T-helper 1 cell treated with Interleukin-12 subunit alpha and Interleukin-12 subunit beta and Interleukin-4 antibody, amounts not matched to agents 30 μg/mL and 1 μg/mL, for 36 hours (primary cell): ENCODE results near the gene AMBRA1.
"Not testable (repeated sequence)": the region's sequence is repeated elsewhere in the genome, so short reads cannot be mapped to it uniquely, and the experiment has no call there.

Source experiments
- H3K27ac Mint-ChIP-seq: one replicate; pipeline ENCODE4 v1.8.0; 2021; ENCODE audit warnings: mild to moderate bottlenecking, mixed read lengths
- H3K27me3 Mint-ChIP-seq: one replicate; pipeline ENCODE4 v1.8.0; 2021; ENCODE audit warnings: low read depth, mixed read lengths
- H3K36me3 Mint-ChIP-seq: one replicate; pipeline ENCODE4 v1.8.0; 2021; ENCODE audit warnings: low read depth, mixed read lengths
- H3K4me1 Mint-ChIP-seq: one replicate; pipeline ENCODE4 v1.8.0; 2021; ENCODE audit warnings: low read depth, mixed read lengths
- H3K4me3 Mint-ChIP-seq: one replicate; pipeline ENCODE4 v1.8.0; 2021; ENCODE audit warnings: mild to moderate bottlenecking, moderate library complexity, mixed read lengths
- H3K9me3 Mint-ChIP-seq: one replicate; pipeline ENCODE4 v1.8.0; 2021; ENCODE audit warnings: mixed read lengths

AMBRA1 gene

DNA sequence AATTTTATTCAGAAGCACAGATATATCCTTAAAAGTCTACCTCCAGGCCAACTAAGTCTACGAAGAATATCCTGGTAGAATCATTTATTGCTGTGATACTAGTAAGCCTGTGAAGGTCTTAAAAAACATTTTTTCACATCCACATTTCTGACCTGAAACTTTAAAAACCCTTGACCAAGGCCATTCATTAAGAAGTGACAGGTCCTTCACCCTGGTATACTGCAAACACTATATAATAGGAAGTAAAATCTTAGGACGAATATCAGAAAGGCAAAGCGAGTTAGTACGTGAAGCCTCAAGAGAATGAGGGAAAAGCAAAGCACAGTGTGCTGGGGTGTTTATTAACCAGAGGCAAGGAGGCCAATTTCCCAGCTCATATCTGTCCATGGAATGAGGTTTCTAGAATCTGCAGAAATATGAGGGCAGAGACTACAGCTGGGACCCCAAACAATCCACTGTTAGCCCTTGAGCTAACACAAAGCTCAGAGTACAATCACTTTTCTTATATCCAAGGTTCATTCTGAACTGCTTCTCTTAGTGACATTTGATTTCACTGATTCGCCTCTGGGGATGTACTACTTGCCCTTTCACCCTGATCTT lies 71.0 kb downstream of the AMBRA1 start:
- no peak overlapping the region for H3K27ac Mint-ChIP-seq
- no peaks in the 10 kb centered on the region for H3K4me1 Mint-ChIP-seq
- H3K4me3 Mint-ChIP-seq, result no peak overlapping the region
- H3K36me3 Mint-ChIP-seq, result peaks cover 8% of the 10 kb centered on the region
- no peaks in the 10 kb centered on the region for H3K27me3 Mint-ChIP-seq
- H3K9me3 Mint-ChIP-seq, result peaks cover 6% of the 10 kb centered on the region

GRCh38 chr11:46521961-46522681 lies 71.7 kb downstream of the AMBRA1 start:
- Mint-ChIP-seq H3K27ac (no peak overlapping the region), H3K4me3 (no peak overlapping the region), H3K36me3 (peaks cover 8% of the 10 kb centered on the region), H3K27me3 (no peaks in the 10 kb centered on the region), H3K9me3 (peaks cover 6% of the 10 kb centered on the region), H3K4me1 (no peaks in the 10 kb centered on the region)

- Mint-ChIP-seq H3K4me3 (no peak overlapping the region), H3K4me1 (no peaks in the 10 kb centered on the region), H3K27me3 (no peaks in the 10 kb centered on the region), H3K27ac (no peak overlapping the region), H3K36me3 (peaks cover 2% of the 10 kb centered on the region), H3K9me3 (no peaks in the 10 kb centered on the region)
Measured at GRCh38 chr11:46520971-46521745, 72.7 kb downstream of the AMBRA1 start.

DNA sequence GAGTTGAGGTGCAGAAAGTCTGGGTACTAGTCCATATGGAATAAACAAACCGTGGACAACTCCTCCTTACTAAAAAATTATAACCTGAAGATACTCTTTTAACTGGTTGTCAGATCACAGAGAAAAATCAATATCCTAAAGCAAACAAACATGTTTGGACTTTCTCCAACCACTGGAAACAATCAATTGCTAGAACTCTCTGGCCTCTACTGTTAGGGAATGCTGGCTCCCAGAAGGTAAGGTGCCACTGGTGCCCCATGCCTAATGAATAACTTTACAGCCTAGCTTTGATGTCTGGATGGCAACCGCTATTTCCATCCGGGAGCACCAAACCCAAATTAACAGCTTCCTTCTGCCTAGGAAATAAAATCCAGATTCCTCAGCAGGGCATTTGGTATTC lies 74.5 kb downstream of the AMBRA1 start:
- H3K4me3 Mint-ChIP-seq, result no peak overlapping the region
- peaks cover 4% of the 10 kb centered on the region for H3K4me1 Mint-ChIP-seq
- H3K9me3 Mint-ChIP-seq, result no peaks in the 10 kb centered on the region
- no peak overlapping the region for H3K27ac Mint-ChIP-seq
- peaks cover 2% of the 10 kb centered on the region for H3K36me3 Mint-ChIP-seq
- no peaks in the 10 kb centered on the region for H3K27me3 Mint-ChIP-seq

GRCh38 chr11:46518928-46519327 lies 74.9 kb downstream of the AMBRA1 start:
- H3K9me3 Mint-ChIP-seq, H3K4me3 Mint-ChIP-seq, H3K27me3 Mint-ChIP-seq, H3K36me3 Mint-ChIP-seq, H3K4me1 Mint-ChIP-seq, H3K27ac Mint-ChIP-seq: not testable (repeated sequence)

- Mint-ChIP-seq H3K4me1 (peaks cover 15% of the 10 kb centered on the region), H3K4me3 (no peak overlapping the region), H3K27ac (peak overlapping the region; percentile 3), H3K9me3 (no peaks in the 10 kb centered on the region), H3K27me3 (no peaks in the 10 kb centered on the region), H3K36me3 (peaks cover 6% of the 10 kb centered on the region)
Measured at GRCh38 chr11:46514370-46514769, 79.5 kb downstream of the AMBRA1 start.

DNA sequence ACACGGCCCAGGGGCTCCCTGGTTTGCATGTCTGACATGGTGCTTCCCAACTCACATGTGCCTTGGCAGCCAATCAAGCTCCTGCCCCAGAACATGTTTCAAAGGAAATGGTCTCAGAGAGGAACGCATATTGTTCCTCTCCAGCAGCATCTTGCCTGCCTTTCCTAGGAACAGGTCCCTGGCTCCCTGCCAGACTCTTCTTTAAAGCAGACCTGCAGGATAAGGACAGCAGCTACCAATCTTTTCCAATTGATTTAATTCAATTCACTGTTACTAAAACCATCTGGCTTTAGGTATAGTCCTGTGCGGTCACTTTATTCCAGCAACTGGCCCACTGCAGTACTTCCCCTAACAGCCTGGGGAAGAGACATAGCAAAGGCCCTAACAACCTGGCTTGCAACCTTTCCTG lies 79.9 kb downstream of the AMBRA1 start:
- peaks cover 15% of the 10 kb centered on the region for H3K4me1 Mint-ChIP-seq
- peak overlapping the region; percentile 0 for H3K27ac Mint-ChIP-seq
- no peaks in the 10 kb centered on the region for H3K27me3 Mint-ChIP-seq
- H3K36me3 Mint-ChIP-seq, result peaks cover 8% of the 10 kb centered on the region
- no peak overlapping the region for H3K4me3 Mint-ChIP-seq
- H3K9me3 Mint-ChIP-seq, result no peaks in the 10 kb centered on the region

DNA sequence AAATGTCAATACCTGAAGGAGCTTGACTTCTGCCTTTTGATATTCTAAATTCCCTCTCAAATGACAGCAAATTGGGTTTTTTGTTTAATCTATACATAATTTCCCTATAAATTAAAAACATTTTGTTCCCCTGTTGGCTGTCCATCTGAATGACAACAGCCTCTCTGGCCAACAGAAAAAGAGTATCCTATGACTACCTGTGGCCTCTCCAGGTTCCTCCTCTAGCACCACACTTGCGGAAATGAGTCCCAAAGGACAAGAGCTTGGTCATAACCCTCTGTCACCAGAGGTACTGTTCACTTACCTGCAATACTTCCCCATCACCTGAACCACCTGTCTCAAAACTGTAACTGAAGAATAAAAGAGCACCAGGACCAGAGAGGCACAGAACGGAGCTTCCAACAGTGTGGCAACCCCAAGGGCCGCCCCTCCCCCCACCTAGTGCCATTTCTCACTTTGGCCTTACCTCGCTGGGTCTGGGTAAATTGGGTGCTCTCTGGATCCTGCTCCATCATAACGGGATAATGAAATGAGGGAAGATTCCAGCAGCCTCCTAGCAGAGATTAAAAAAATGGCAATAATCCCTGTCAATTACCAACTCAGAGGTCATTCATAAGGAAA lies 81.5 kb downstream of the AMBRA1 start:
- Mint-ChIP-seq H3K4me3 (no peak overlapping the region), H3K27me3 (no peaks in the 10 kb centered on the region), H3K27ac (no peak overlapping the region), H3K36me3 (peaks cover 18% of the 10 kb centered on the region), H3K4me1 (peaks cover 15% of the 10 kb centered on the region), H3K9me3 (no peaks in the 10 kb centered on the region)

DNA sequence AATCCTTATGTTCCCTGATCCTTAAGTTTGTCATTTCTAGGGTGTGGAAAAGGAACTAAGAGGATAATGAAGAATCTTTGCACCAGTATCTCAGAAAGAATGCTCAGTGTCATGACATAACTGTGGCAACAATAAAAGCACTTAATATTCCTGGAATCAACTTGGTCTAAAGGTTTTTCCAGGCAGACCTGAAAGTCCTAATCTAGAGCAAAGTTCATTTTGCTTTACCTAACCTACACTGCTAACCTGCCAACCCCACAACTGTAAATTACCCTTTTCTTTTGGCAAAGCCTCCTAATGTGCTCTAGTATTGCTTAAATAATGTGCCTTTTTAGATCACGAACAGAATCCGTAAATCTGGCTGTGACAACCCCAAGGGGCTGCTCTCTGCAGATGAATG lies 82.5 kb downstream of the AMBRA1 start:
- no peak overlapping the region for H3K27ac Mint-ChIP-seq
- peaks cover 19% of the 10 kb centered on the region for H3K4me1 Mint-ChIP-seq
- H3K9me3 Mint-ChIP-seq, result no peaks in the 10 kb centered on the region
- H3K27me3 Mint-ChIP-seq, result no peaks in the 10 kb centered on the region
- peaks cover 23% of the 10 kb centered on the region for H3K36me3 Mint-ChIP-seq
- H3K4me3 Mint-ChIP-seq, result no peak overlapping the region

GRCh38 chr11:46508360-46508759 lies 85.5 kb downstream of the AMBRA1 start:
- H3K27ac Mint-ChIP-seq, result no peak overlapping the region
- no peaks in the 10 kb centered on the region for H3K27me3 Mint-ChIP-seq
- peaks cover 28% of the 10 kb centered on the region for H3K36me3 Mint-ChIP-seq
- H3K4me1 Mint-ChIP-seq, result peaks cover 29% of the 10 kb centered on the region
- no peak overlapping the region for H3K4me3 Mint-ChIP-seq
- no peaks in the 10 kb centered on the region for H3K9me3 Mint-ChIP-seq

DNA sequence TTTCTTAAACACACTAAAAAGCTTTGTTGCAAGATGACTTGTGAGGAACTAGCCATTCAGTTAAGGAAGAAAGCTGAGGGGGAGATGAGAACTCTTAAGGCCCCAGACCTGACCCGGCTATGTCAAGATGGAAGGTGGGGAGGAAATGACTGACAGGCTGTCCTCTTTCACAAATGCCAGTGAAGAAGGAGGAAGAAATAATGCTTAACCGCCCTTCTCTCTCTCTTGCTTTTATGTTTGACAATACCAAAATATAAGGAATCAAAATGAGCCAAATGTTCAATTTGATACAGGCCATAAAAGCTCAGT lies 87.4 kb downstream of the AMBRA1 start:
- Mint-ChIP-seq H3K4me1 (peaks cover 26% of the 10 kb centered on the region), H3K27ac (peak overlapping the region; percentile 61), H3K36me3 (peaks cover 32% of the 10 kb centered on the region)

GRCh38 chr11:46505741-46506482 lies 87.9 kb downstream of the AMBRA1 start:
- peaks cover 23% of the 10 kb centered on the region for H3K4me1 Mint-ChIP-seq
- H3K27me3 Mint-ChIP-seq, result no peaks in the 10 kb centered on the region
- peaks cover 29% of the 10 kb centered on the region for H3K36me3 Mint-ChIP-seq
- no peaks in the 10 kb centered on the region for H3K9me3 Mint-ChIP-seq
- no peak overlapping the region for H3K4me3 Mint-ChIP-seq
- H3K27ac Mint-ChIP-seq, result peak overlapping the region; percentile 71

More for the DNA sequence above, 87.4 kb downstream of the AMBRA1 start:
- H3K9me3 Mint-ChIP-seq, result no peaks in the 10 kb centered on the region
- H3K27me3 Mint-ChIP-seq, result no peaks in the 10 kb centered on the region
- no peak overlapping the region for H3K4me3 Mint-ChIP-seq

GRCh38 chr11:46504817-46505613 lies 88.8 kb downstream of the AMBRA1 start:
- peaks cover 29% of the 10 kb centered on the region for H3K36me3 Mint-ChIP-seq
- H3K9me3 Mint-ChIP-seq, result no peaks in the 10 kb centered on the region
- H3K27ac Mint-ChIP-seq, result peak overlapping the region; percentile 71

More at GRCh38 chr11:46504817-46505613, 88.8 kb downstream of the AMBRA1 start:
- H3K27me3 Mint-ChIP-seq, result no peaks in the 10 kb centered on the region
- peaks cover 23% of the 10 kb centered on the region for H3K4me1 Mint-ChIP-seq
- no peak overlapping the region for H3K4me3 Mint-ChIP-seq
